ENCODE results near the gene APP.

- no peak for TF ChIP-seq CTCF (IDR thresholded peaks at IDR 0.05)
- no peak for TF ChIP-seq POLR2A (IDR thresholded peaks at IDR 0.05)
- TF ChIP-seq EP300 (IDR thresholded peaks at IDR 0.05) = no peak
- TF ChIP-seq POLR2AphosphoS5 (IDR thresholded peaks at IDR 0.05) = no peak
Observed at GRCh38 chr21:26020081-26020480, 150.5 kb downstream of the APP start.
